Motor neuron (in vitro differentiated cells): ENCODE measurements around the gene IL36RN. TPM values are rescaled to one million over a fixed set of nuclear protein-coding genes. Genes with fewer than 3 reads are reported as not detected.

ENCODE experiments used
- ATAC-seq, 8 experiments: fragments of 200-7000 bp; cut with Tn5 transposase; replicated peaks in 6 of 8; 2 replicates each; pipeline ENCODE4 v1.8.0; 2021; ENCODE audit warnings: mild to moderate bottlenecking in 8 of 8, moderate library complexity in 8 of 8
- H3K27ac ChIP-seq, 2 donors: fragments of 250-450 bp; sonication (Bioruptor Pico); 2 replicates each; pipeline ENCODE4 v1.9.0; 2021; ENCODE audit warnings: antibody characterized with exemption in 2 of 2, mild to moderate bottlenecking in 2 of 2, moderate library complexity in 1 of 2
- H3K4me1 ChIP-seq, 2 donors: fragments of 250-450 bp; sonication (Bioruptor Pico); replicated peaks in 1 of 2; 2 replicates each; pipeline ENCODE4 v1.6.1; 2021; ENCODE audit warnings: antibody characterized with exemption in 2 of 2, mild to moderate bottlenecking in 2 of 2, moderate library complexity in 1 of 2
- H3K4me3 ChIP-seq, 5 donors: fragments of 250-450 bp; sonication (Bioruptor Pico); 2 replicates each; pipeline ENCODE4 v1.9.0; 2021; ENCODE audit warnings: antibody characterized with exemption in 5 of 5, mild to moderate bottlenecking in 5 of 5, moderate library complexity in 4 of 5
- WGBS, 10 experiments: fragments of 450-650 bp; shearing (Covaris generic); methylation state at CpG; one replicate each; pipeline ENCODE4 v1.0.0; 2022; 5-methylcytosine and 5-hydroxymethylcytosine counted together
- in situ Hi-C, 9 experiments: fragments of 400-800 bp; cut with MboI; loops; one replicate each; pipeline ENCODE4 v1.15.0; 2021; ENCODE audit warnings: low sequenced_read_pairs in 9 of 9, low pct_unique_long_range_greater_than_20kb in 2 of 9; ENCODE audit not compliant: unreplicated experiment in 9 of 9
- total RNA-seq, 8 experiments: library from RNA; unstranded; fragments of 300-600 nt; gene quantifications; 2 replicates each; pipeline versions ENCODE4 v1.2.3 to v1.2.4, GENCODE V29; 2022

IL36RN gene
- total RNA-seq, 8 experiments from 2014 or later: 0.17 to 0.66 (median 0.45) TPM; not detected in 3

DNA sequence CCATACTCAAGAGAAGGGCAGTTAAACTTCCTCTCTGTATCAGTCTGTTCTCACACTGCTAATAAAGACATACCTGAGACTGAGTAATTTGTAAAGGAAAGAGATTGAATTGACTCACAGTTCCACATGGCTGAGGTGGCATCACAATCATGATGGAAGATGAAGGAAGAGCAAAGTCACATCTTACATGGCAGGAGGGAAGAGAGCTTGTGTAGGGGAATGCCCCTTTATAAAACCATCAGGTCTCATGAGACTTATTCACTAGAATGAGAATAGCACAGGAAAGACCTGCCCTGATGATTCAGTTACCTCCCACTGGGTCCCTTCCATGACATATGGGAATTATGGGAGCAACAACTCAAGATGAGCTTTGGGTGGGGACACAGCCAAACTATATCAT, 4.9 kb upstream of the IL36RN start:
- no peaks in the 10 kb centered on the region for H3K4me1 ChIP-seq
- H3K27ac ChIP-seq: no peak overlapping the region
- ATAC-seq: no peak
- H3K4me3 ChIP-seq: no peak overlapping the region
- in situ Hi-C loops: no loop called here

DNA sequence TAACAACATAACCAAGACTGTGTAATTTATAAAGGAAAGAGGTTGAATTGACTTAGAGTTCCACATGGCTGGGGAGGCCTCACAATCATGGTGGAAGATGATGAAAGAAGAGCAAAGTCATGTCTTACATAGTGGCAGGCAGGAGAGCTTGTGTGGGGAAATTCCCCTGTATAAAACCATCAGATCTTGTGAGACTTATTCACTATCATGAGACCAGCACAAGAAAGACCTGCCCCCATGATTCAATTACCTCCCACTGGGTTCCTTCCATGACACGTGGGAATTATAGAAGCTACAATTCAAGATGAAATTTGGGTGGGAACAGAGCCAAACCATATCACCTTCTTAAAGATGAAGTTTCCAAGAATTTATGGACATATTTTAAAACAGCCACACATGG, 2.5 kb upstream of the IL36RN start:
- H3K27ac ChIP-seq: no peak overlapping the region
- 0 to 91% (median 38%) methylated on average over 1 of the region's 1 CpG; no CpG with 5 or more reads in 3 of the 10 experiments for WGBS, 10 experiments
- H3K4me3 ChIP-seq: no peak overlapping the region
- no peak for ATAC-seq
- H3K4me1 ChIP-seq: no peaks in the 10 kb centered on the region
- in situ Hi-C loops: no loop called here

GRCh38 chr2:113057117-113057516, 1.9 kb upstream of the IL36RN start:
- Histone ChIP-seq H3K27ac (no peak overlapping the region), H3K4me1 (no peaks in the 10 kb centered on the region), H3K4me3 (no peak overlapping the region)
- ATAC-seq: no peak
- 8 to 60% (median 40%) methylated on average over 1 of the region's 1 CpG; no CpG with 5 or more reads in 3 of the 10 experiments for WGBS, 10 experiments
- in situ Hi-C loops: no loop called here

DNA sequence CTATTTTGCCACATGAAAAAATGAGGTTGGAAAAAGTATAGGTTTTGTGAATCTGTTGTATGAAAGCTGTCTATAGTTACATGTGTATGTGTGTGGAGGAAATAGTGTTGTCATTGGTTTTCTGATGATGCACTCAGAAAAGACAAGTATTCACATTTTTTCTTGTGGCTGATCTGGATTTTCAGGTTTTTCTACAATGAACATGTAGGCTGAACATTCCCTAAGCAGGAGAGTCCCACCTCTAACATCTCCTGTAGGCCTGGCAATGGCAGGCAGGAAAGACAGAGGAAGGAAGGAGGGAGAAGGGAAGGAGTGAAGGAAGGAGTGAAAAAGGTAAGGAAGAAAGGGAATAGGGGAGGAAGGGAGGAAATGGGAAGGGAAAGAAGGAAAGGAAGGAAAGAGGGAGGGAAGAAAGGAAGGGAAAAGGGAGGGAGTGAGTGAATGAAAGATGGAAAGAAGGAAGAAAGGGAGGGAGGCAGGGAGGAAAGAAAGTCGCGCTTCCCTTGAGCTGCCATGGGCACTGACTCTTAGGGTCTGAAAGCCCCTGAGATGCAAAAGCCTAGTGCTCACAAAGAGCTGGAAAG, 495 bp upstream of the IL36RN start:
- ATAC-seq: no peak
- Histone ChIP-seq H3K4me1 (no peaks in the 10 kb centered on the region), H3K27ac (no peak overlapping the region), H3K4me3 (no peak overlapping the region)
- WGBS, 10 experiments: 45 to 79% (median 50%) methylated on average over 2 of the region's 2 CpGs; no CpG with 5 or more reads in 3 of the 10 experiments
- in situ Hi-C loops: no loop called here

- in situ Hi-C loops: no loop called here
- 0 to 80% (median 60%) methylated on average over 1 to 3 of the region's 4 CpGs; no CpG with 5 or more reads in 3 of the 10 experiments for WGBS, 10 experiments
- no peak overlapping the region for H3K4me3 ChIP-seq
- ATAC-seq: peak in 1 of 8 experiments; percentile 40
- H3K27ac ChIP-seq: no peak overlapping the region
- H3K4me1 ChIP-seq: no peaks in the 10 kb centered on the region
Observed at GRCh38 chr2:113060396-113060795, 1.4 kb downstream of the IL36RN start.

- Histone ChIP-seq H3K27ac (no peak overlapping the region), H3K4me3 (no peak overlapping the region), H3K4me1 (no peaks in the 10 kb centered on the region)
- peak in 2 of 8 experiments; percentile 33 to 65 for ATAC-seq
- WGBS, 10 experiments: 0 to 20% methylated on average over 1 of the region's 1 CpG; no CpG with 5 or more reads in 8 of the 10 experiments
- in situ Hi-C loops: no loop called here
Observed at GRCh38 chr2:113060796-113061195, 1.8 kb downstream of the IL36RN start.

DNA sequence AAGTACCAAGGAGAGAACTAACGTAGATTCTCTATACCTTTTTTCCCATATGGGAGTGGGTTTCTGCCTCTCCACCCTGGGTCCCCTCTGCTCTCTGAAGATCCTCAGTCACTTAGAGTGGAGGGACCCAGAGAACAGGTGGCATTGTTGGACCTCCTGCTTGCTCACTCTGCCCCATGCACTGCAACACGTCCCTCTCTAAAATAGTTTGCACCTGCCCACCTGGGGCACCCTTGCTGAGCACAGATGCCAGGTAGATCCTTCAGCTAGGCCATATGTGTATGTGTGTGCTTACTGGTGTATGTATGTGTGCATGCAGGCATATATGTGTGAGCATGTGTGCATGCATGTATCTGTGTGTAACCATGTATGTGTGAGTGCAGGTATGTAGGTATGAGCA, 2.2 kb downstream of the IL36RN start:
- Histone ChIP-seq H3K27ac (no peak overlapping the region), H3K4me1 (no peaks in the 10 kb centered on the region), H3K4me3 (no peak overlapping the region)
- no peak for ATAC-seq
- WGBS, 10 experiments: 37 to 100% (median 75%) methylated on average over 1 to 2 of the region's 2 CpGs; no CpG with 5 or more reads in 3 of the 10 experiments
- in situ Hi-C loops: no loop called here

GRCh38 chr2:113061896-113062770, 3.1 kb downstream of the IL36RN start:
- no peak overlapping the region for H3K4me3 ChIP-seq
- in situ Hi-C loops: no loop called here
- no peak overlapping the region for H3K27ac ChIP-seq
- H3K4me1 ChIP-seq: no peaks in the 10 kb centered on the region
- WGBS, 10 experiments: 21 to 94% (median 70%) methylated on average over 1 to 8 of the region's 18 CpGs; no CpG with 5 or more reads in 6 of the 10 experiments
- no peak for ATAC-seq

- H3K27ac ChIP-seq: no peak overlapping the region
- H3K4me1 ChIP-seq: no peaks in the 10 kb centered on the region
- in situ Hi-C loops: no loop called here
- 27 to 84% (median 48%) methylated on average over 1 to 5 of the region's 5 CpGs for WGBS, 10 experiments
- no peak overlapping the region for H3K4me3 ChIP-seq
- ATAC-seq: no peak
Observed at GRCh38 chr2:113064281-113064680, 5.3 kb downstream of the IL36RN start.

DNA sequence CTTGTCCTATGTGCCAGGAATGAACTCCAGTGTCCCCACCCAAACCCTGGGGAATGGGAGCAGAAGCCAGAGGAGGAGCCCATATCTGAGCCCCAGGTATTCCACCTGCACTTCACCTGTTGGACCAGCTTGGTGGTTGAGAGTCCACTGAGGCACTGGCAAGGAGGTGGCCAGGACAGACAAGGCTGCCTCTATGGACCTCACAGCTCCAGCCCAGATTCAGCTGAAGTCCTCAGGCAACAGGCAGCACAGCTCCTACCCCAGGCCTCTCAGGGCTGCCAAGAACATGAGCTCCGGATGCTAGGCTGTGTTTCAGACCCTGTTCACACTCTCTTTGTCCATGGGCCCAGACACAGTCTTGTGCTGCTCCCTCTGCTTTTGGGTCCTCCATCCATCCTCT, 5.9 kb downstream of the IL36RN start:
- no peak for ATAC-seq
- in situ Hi-C loops: no loop called here

GRCh38 chr2:113067681-113068080, 8.7 kb downstream of the IL36RN start, which contains the start of gene IL1F10:
Gene IL1F10, plus strand, starts transcription at chr2:113067970. Its CDS starts 4,769 bp downstream, at chr2:113072739.
- Histone ChIP-seq H3K4me1 (no peaks in the 10 kb centered on the region), H3K27ac (no peak within 1 kb of the TSS), H3K4me3 (no peak within 1 kb of the TSS)
- no peak for ATAC-seq
- in situ Hi-C loops: no loop called here
- 50 to 97% (median 89%) methylated on average over 1 to 3 of the region's 3 CpGs; no CpG with 5 or more reads in 4 of the 10 experiments for WGBS, 10 experiments

More for the DNA sequence above, 5.9 kb downstream of the IL36RN start:
- Histone ChIP-seq H3K27ac (no peak overlapping the region), H3K4me1 (no peaks in the 10 kb centered on the region), H3K4me3 (no peak overlapping the region)
- 100% methylated on average over 1 of the region's 1 CpG; no CpG with 5 or more reads in 9 of the 10 experiments for WGBS, 10 experiments

DNA sequence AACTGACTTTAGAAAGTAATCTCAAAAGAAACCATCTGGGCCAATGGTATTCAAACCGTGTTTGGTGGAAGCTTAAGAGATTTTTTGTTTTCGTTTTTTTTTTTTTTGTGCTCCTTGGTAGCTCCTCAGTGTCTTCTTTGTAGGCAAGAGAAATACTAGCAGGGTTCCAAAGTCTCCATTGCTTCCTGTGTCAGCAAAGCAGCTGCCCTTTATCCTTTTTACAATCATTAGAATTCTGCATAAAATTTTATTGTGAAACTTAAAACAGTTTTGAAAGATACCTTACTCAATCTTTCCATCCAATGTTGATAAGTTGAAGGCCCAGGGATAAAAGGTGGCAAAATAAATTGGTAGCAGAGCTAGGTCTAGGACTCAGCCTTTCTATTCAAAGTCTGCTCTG, 9.3 kb downstream of the IL36RN start:
- ATAC-seq: peak in 1 of 8 experiments; percentile 24
- WGBS, 10 experiments: 30 to 80% (median 52%) methylated on average over 1 to 2 of the region's 2 CpGs; no CpG with 5 or more reads in 2 of the 10 experiments

DNA sequence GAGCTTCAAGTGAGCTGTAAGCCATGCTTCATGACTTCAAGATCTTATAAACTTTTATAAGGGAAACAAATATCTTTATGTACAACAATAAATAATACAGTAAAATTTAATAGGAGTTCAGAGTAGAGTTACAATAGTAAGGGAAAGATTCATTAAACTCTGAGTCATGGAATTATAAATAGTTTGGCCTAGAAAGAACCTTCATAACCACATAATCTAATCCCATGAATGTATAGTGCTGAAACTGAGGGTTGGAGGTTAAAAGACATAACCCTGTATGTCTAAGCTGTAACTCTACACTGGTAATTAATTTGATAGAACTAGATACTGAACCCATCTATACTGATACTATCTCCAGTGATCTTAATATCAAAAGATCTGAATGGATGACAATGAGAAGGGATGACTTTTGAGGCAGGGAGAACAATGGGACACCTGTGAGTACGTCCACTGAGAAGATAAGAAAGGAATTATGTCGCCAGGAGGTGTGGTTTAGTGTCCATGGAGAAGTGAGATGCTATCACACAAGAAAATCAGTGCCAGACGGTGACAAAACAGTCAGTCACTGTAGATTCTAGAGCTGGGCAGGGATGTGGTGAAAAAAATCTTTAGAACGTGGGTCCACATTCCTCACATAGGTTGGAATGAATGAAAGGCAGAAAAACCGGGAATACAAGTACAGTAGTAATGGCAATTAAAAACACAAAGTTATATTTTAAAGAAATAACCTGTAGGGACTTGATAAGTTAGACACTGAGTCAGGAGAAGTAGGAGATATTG, 9.9 kb downstream of the IL36RN start:
- peak in 1 of 8 experiments; percentile 42 for ATAC-seq
- 18 to 61% (median 38%) methylated on average over 2 to 5 of the region's 5 CpGs for WGBS, 10 experiments

More for the DNA sequence above, 9.3 kb downstream of the IL36RN start:
- no peak overlapping the region for H3K27ac ChIP-seq
- in situ Hi-C loops: no loop called here
- no peak overlapping the region for H3K4me3 ChIP-seq
- H3K4me1 ChIP-seq: no peaks in the 10 kb centered on the region

More for the DNA sequence above, 9.9 kb downstream of the IL36RN start:
- Histone ChIP-seq H3K4me3 (no peak overlapping the region), H3K27ac (no peak overlapping the region), H3K4me1 (no peaks in the 10 kb centered on the region)
- in situ Hi-C loops: no loop called here
